Kidney tubule cell (primary cell): ENCODE results near the gene TRRAP.

ENCODE experiments used
- DNase-seq: peaks from one replicate; pipeline ENCODE4 v3.0.0-alpha.2; 2018; ENCODE audit warnings: low spot score

Gene TRRAP

DNA sequence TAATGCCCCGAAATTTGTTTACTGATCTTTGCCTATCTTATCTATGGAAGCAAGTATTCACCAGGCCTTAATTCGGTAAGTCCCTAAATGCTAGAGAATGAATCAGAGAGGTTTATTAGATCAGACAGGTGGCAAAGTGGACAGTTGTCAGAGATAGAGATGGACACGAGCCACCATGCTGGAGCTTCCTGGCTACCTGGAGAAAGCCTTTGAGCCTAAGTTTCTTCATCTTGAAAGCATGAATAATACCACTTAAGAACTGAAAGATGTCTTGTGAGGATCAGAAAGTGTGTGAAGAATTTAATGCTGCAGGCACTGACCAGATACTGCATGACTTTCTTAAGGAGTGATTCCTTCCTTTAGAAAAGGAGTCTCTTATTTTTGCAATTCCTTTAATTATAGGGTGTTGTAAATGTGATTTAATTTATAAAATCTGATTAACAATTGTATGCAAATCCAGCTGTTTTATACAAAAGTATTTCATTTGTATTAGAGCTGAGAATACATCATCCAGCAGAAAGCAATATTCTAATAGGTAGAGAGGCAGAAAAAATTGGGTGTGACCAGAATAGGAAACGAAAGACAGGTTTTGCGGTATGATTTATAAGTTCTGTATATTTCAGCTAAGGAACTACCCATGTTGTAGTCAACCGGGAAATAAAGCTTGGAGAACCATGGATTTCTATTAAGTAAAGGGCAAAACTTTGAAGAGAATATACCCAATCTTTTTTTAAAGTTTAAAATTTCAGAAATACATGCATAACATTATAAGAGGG lies 182.9 kb downstream of the TRRAP start:
- no peak for DNase-seq
